ENCODE measurements around the gene HOXB2. TPM values are rescaled to one million over a fixed set of nuclear protein-coding genes. Genes with fewer than 3 reads are reported as not detected.
A peak's percentile ranks its signal among the peaks of the same experiment; 100 is the strongest.

The HOXB2 gene
- polyA plus RNA-seq, 2 of the 4 experiments (the other 2 are of a cell fraction), result 0.65 to 2.6 TPM

DNA sequence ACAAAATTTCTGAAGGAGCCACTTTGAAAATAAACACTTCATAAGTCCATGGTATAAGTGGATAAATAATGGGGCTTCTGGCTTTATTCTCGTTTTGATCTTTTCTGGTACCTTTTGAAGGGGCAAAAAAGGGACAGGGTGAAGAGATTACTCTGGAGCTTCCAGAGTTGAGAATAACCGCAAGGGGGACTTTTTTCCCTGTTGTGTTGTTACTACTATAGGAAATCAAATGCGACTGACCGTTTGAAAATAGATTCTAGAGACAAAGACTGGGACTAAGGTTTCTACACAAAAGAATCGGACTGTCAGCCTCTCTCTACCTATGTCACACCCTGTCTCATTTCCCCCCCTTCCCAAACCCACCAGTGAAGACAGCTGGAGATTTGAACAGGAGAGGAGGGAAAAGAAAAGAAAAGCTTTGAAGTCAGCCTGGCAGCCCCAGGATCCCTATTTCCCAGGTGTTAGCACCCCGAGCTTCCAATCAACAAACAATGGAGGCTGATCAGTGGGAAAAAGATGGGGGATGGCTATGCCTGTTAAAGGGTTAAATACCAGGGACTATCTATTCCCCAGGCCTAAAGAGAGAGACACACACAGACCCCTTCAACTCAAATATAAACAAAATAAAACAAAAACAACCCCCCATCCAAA is 24.9 kb upstream of the HOXB2 start:
- DNase-seq (ENCODE audit: low read depth in 1 of 2, low spot score in 1 of 2) (no peak), ATAC-seq (no peak), FAIRE-seq (no peak)
- WGBS (ENCODE audit: missing lambda C conversion rate), result 84% methylated on average over 6 of the region's 6 CpGs
- no peak overlapping the region for H3K27ac ChIP-seq
- ChIA-PET POLR2A (no interaction called here), CTCF (interaction anchor here (0.9 to 2.6 kb wide), 5 partner anchors 10 to 262 kb away, joined by 4 to 6 read pairs (median 5); no protein-coding TSS in a partner anchor)
- no peaks in the 10 kb centered on the region for H3K9me3 ChIP-seq
- TF ChIP-seq RARB (CRISPR knock-in tag; IDR thresholded peaks at IDR 0.05) (no peak), HOXB5 (CRISPR knock-in tag; IDR thresholded peaks at IDR 0.05) (no peak), ESRRA (IDR thresholded peaks at IDR 0.05; ENCODE audit: borderline replicate concordance, low read length) (no peak), PHF8 (IDR thresholded peaks at IDR 0.05; ENCODE audit: borderline replicate concordance, low read depth) (no peak), KDM5A (IDR thresholded peaks at IDR 0.05) (no peak), BHLHE40 (IDR thresholded peaks at IDR 0.05; ENCODE audit: low read depth, low read length) (no peak), FOSB (CRISPR knock-in tag; IDR thresholded peaks at IDR 0.05) (no peak), CBX8 (IDR thresholded peaks at IDR 0.05) (no peak), CHD4 (IDR thresholded peaks at IDR 0.05; ENCODE audit: borderline replicate concordance) (no peak), ZNF302 (CRISPR knock-in tag; IDR thresholded peaks at IDR 0.05) (no peak), EHMT2 (IDR thresholded peaks at IDR 0.05; ENCODE audit: low read depth) (no peak), ZC3H11A (IDR thresholded peaks at IDR 0.05) (no peak)
- TF ChIP-seq, protein P1, sequence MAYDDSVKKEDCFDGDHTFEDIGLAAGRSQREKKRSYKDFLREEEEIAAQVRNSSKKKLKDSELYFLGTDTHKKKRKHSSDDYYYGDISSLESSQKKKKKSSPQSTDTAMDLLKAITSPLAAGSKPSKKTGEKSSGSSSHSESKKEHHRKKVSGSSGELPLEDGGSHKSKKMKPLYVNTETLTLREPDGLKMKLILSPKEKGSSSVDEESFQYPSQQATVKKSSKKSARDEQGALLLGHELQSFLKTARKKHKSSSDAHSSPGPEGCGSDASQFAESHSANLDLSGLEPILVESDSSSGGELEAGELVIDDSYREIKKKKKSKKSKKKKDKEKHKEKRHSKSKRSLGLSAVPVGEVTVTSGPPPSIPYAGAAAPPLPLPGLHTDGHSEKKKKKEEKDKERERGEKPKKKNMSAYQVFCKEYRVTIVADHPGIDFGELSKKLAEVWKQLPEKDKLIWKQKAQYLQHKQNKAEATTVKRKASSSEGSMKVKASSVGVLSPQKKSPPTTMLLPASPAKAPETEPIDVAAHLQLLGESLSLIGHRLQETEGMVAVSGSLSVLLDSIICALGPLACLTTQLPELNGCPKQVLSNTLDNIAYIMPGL (CRISPR knock-in tag; IDR thresholded peaks at IDR 0.05; ENCODE audit: borderline replicate concordance), result no peak
- TF ChIP-seq, protein P2, sequence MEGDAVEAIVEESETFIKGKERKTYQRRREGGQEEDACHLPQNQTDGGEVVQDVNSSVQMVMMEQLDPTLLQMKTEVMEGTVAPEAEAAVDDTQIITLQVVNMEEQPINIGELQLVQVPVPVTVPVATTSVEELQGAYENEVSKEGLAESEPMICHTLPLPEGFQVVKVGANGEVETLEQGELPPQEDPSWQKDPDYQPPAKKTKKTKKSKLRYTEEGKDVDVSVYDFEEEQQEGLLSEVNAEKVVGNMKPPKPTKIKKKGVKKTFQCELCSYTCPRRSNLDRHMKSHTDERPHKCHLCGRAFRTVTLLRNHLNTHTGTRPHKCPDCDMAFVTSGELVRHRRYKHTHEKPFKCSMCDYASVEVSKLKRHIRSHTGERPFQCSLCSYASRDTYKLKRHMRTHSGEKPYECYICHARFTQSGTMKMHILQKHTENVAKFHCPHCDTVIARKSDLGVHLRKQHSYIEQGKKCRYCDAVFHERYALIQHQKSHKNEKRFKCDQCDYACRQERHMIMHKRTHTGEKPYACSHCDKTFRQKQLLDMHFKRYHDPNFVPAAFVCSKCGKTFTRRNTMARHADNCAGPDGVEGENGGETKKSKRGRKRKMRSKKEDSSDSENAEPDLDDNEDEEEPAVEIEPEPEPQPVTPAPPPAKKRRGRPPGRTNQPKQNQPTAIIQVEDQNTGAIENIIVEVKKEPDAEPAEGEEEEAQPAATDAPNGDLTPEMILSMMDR (IDR thresholded peaks at IDR 0.05), result no peak
- TF ChIP-seq, protein P3, sequence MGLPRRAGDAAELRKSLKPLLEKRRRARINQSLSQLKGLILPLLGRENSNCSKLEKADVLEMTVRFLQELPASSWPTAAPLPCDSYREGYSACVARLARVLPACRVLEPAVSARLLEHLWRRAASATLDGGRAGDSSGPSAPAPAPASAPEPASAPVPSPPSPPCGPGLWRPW (IDR thresholded peaks at IDR 0.05), result no peak
- H3K4me2 ChIP-seq, result no peak overlapping the region
- peaks cover 7% of the 10 kb centered on the region; the same call in 2 of the 3 replicates for H3K4me1 ChIP-seq
- no peak overlapping the region for H3K4me3 ChIP-seq

DNA sequence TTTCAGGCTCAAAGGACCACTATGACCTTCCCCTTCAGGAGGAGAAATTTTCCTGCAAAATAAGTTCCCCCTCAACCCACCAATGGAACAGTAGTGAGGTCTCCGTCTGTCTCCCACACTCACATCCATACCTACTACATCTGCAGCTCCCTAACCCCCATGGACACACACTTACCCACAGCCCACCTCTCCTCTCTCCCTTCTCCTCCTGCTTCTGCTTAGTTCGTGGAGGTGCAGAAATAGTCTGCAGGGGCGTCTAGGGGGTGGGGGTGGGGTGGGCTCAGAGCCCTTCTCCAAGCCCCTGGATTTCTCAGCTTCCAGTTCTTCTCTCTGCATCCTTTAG is 24.3 kb upstream of the HOXB2 start:
- ChIA-PET POLR2A (no interaction called here), CTCF (interaction anchor here (1.4 to 2.6 kb wide), 3 partner anchors 10 to 262 kb away, joined by 4 to 6 read pairs (median 5); no protein-coding TSS in a partner anchor)
- H3K4me1 ChIP-seq, result peaks cover 7% of the 10 kb centered on the region; the same call in 1 of the 3 replicates
- FAIRE-seq, result no peak
- WGBS (ENCODE audit: missing lambda C conversion rate), result 54% methylated on average over 3 of the region's 3 CpGs
- no peak for ATAC-seq
- no peak for TF ChIP-seq NFE2L2 (conservative IDR thresholded peaks at IDR 0.05; ENCODE audit: low read length)
- no peak for DNase-seq (ENCODE audit: low read depth in 1 of 2, low spot score in 1 of 2)
- H3K27ac ChIP-seq, result no peak overlapping the region
- no peak overlapping the region for H3K4me2 ChIP-seq
- no peaks in the 10 kb centered on the region for H3K9me3 ChIP-seq
- H3K4me3 ChIP-seq, result no peak overlapping the region

DNA sequence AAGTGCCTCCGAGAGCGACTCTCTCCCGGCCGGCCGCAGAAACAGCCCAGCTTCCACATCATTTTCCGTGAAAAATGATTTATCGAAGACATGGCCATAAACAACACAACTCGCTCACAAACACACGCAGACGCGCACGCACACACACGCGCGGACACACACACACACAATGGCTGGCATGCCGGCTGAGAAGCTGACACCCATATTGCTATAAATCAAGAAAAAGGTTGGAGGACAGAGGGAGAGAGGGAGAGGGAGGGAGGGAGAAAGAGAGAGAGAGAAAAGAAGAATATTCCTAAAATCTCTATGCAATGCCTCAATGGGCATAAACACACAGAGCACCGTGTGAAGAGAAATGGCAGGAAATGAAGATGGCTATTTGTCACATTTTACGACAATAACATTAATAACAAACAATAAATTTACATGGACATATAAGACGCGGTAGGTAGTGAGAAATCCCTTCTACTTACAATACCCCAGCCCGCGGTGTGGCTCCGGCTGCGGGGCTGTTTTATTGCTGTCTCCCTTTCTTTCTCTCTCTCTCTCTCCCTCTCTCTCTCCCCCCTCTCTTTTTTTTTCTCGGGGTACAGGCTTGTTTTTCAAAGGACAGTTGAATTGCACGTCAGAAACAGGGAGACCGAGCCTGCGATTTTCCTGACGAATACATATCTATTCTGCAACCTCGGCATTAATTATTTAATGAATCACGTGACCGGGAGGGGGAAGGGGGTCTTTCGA is 23.8 kb upstream of the HOXB2 start:
- FAIRE-seq, result no peak
- ChIA-PET CTCF (interaction anchor here (0.6 to 2.6 kb wide), 6 partner anchors 23 to 261 kb away, joined by 3 to 12 read pairs (median 4); partner anchors contain the start of gene HOXB5), POLR2A (no interaction called here)
- Histone ChIP-seq H3K9me3 (no peaks in the 10 kb centered on the region), H3K4me2 (no peak overlapping the region), H3K27ac (no peak overlapping the region), H3K4me3 (no peak overlapping the region), H3K4me1 (peaks cover 7% of the 10 kb centered on the region; the same call in 1 of the 3 replicates)
- 89% methylated on average over 33 of the region's 33 CpGs for WGBS (ENCODE audit: missing lambda C conversion rate)
- no peak for TF ChIP-seq PHF8 (IDR thresholded peaks at IDR 0.05; ENCODE audit: borderline replicate concordance, low read depth)
- TF ChIP-seq MAFK (IDR thresholded peaks at IDR 0.05; ENCODE audit: partially characterized antibody), result peak; percentile 92
- ATAC-seq, result no peak
- DNase-seq (ENCODE audit: low read depth in 1 of 2, low spot score in 1 of 2), result no peak

Data from A549 (cell line).